HG03442 (cell line): ENCODE data around the gene SOS2.

Source experiments
- ATAC-seq: cut with Tn5 transposase; IDR thresholded peaks from one replicate; pipeline ENCODE4 v1.9.1; 2021; ENCODE audit warnings: mild to moderate bottlenecking, moderate library complexity; ENCODE audit not compliant: unreplicated experiment

SOS2 gene

DNA sequence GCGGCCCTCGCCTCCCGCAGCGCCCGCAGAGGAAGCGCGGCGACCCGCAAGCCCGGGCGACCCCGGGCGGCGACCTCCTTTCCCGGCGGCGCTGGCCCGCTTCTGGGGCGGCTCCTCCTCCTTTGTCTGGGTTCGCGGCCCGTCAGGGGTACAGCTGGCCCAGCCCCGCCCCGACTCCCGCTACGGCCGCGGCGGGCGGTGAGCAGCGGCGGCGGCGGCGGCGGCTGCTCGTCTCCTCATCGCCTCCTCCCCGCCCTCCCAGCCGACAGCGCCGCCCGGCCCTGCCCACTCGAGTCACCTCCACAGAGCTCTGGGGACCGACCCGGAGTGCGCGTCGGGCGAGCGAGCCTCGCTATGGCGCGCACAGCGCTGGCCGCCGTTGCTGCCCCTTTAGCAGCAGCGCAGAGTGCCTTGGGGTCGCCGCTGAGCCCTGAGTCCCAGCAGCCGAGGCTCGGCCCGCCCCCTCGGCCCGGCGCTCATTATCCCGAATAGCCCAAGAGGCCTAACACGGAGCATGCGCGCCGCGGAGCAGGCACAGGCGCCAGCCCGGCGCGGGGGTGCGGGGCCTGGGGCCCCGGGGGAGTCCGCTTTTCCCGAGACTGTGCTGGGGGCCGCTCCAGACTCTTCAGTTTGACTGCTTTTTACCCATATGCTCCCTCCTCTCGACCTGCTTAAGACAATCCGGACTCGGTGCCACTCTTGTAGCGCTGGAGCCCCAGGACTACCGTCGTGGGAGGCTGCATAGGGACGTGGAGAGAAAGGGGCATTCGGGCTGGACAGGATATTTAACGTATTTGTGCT is at the start of gene SOS2:
Gene SOS2, minus strand, starts transcription at position 104 of the 801 bp plus-strand sequence. CDS start 295 bp downstream, outside the sequence.
- ATAC-seq: peak; percentile 84

DNA sequence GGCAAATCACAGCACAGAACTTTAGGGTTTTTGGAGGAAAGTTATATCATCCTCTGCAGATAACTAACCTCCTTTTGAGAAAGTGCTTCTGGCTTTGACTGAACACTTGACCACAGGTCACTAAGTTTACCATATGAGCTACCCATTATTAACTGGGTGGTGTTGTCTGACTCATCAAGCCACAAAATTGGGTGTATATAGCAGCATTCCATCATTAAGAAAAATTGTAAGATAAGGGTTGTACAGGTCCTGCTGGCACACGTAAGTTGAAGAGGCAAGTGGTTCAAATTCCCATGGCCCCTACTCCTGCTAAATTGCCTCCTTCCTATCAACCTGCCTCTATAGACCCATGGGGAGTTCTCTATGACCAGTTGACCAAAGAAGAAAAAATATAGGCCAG is 41.1 kb upstream of the SOS2 start:
- no peak for ATAC-seq

DNA sequence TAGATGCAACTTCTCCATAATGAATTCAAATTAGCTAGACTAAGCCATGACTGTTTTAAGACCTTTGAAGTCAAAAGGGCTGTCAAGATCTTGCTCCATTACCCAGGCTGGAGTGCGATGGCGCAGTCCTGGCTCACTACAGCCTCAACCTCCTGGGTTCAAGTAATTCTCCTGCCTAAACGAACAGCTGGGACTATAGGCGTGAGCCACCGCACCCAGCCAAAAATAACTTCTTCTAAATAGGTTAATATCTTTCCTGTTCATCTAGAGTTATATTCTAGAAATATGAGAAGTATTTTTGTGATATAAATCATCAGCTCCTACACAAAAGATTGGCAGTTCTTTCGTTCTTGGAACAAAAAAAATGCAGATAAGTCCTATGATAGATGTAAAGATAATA is 39.6 kb upstream of the SOS2 start:
- no peak for ATAC-seq

GRCh38 chr14:50265029-50265428 is 33.7 kb upstream of the SOS2 start:
- no peak for ATAC-seq

DNA sequence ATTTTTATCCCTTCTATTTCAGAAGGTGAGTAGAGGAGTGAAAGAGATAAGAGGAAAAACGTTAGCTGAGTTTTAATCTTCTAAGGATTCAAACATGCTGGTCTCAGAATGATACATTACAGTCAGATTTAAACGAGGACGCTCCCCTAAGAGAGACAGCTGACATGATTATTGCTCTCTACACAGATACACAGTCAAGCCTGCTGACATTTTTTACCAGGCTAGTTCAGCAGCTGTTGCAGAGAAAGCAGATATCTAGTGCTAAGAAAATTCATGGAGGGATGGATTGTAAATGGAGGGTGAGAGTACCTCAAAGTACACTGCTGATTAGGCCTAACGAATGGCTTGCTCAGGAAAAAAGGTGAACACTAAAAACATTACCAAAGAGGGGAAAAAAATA is 31.9 kb upstream of the SOS2 start:
- no peak for ATAC-seq

GRCh38 chr14:50262865-50263264 is 31.5 kb upstream of the SOS2 start:
- no peak for ATAC-seq

GRCh38 chr14:50260511-50260910 is 29.1 kb upstream of the SOS2 start:
- peak; percentile 53 for ATAC-seq

GRCh38 chr14:50260072-50260471 is 28.7 kb upstream of the SOS2 start:
- ATAC-seq: no peak

GRCh38 chr14:50257732-50258131 is 26.4 kb upstream of the SOS2 start:
- no peak for ATAC-seq

GRCh38 chr14:50254248-50254647 is 22.9 kb upstream of the SOS2 start:
- no peak for ATAC-seq

- no peak for ATAC-seq
Measured at GRCh38 chr14:50249136-50249775, 17.9 kb upstream of the SOS2 start.

DNA sequence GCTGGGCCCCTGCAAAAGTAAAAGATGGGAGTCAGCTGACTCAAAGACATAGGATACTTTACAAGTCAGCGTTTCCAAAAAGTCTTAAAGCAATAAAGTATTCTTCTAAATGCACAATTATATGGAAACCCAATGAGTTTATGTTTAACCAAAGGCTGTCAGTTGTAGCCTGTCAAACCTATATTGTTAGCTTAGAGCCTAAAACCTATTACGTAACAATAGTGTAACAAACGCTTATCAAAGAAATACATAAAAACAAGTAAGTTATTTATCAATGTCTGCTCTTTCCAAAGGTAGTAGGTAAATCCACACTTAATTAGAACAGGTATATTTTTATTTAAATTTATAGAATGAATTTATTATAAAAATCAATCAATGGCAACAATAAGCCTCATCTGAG is 15.9 kb upstream of the SOS2 start:
- no peak for ATAC-seq

- no peak for ATAC-seq
Measured at GRCh38 chr14:50242566-50243310, 11.4 kb upstream of the SOS2 start.

- no peak for ATAC-seq
Measured at GRCh38 chr14:50242096-50242495, 10.7 kb upstream of the SOS2 start.

DNA sequence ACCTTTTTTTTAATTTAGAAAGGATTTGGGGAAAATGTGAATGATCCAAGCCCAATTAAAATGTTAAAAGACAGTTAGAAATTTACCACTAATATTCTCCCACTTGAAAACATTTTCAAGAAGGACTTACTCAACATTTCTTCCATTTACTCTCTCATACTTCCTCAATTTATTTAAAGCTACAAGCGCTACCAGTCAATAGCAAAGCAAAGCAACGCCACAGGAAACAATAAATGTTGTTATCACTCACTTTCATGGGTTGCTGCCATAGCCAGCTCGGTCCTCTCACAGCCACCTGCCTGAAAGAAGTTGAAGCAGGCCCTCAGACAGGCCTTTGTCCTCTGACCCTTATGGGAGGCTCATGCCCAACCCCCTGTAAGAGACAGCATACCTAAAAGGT is 6.0 kb upstream of the SOS2 start:
- no peak for ATAC-seq

- no peak for ATAC-seq
Measured at GRCh38 chr14:50233951-50234250, 2.5 kb upstream of the SOS2 start.

- no peak for ATAC-seq
Measured at GRCh38 chr14:50233166-50233950, 2.0 kb upstream of the SOS2 start.

DNA sequence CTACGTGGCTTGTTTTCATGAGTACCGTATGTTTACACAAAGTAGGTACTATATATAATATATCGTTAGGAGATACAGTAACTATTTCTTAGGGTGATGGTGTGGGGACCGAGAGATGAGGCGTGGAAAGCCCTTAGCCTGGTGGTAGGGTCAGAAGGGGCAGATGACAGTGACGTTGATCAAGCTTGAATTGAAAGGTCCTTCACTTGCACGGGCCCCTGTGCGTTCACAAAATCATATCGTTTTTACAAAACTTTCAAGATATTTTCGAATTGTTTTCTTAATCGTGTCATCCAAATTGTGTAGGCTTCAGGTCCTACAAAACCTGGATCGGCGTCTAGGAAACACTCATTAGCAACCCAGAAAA is 881 bp upstream of the SOS2 start:
- no peak for ATAC-seq

DNA sequence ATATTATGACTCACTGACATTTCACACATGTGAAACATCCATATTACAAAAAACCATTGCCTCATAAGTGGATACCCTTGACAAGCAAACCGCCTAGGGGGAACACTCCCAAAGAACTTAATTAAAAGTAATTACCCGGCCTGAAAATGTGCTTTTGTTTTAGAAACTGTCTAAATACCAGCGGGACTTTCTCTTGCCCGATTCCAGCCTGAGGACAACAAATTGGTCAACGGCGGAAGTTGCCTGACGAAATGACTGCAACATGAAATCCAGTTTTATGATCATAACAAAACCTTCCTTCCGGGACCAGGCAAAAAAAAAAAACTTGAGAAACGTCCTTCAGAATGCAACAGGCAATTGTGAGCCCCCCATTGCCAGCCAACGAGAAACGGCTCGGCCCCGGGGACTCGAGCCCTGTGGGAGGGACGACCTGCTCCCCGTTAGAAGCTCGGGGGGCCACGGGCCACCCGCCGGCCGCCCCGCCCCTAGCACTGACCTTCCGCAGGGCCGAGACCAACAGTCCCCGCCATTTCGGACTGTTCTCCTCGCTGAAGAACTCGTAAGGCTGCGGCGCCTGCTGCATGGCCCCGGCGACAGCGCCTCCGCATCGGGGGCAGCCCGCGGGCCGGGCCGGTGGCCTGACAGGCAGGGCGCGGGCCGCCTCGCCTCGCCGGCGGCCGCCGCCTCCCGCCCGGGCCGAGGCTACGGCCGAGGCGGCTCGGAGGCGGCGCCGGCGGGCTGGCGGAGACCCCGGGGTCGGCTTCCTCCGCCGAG is 490 bp downstream of the SOS2 start:
- ATAC-seq: peak; percentile 31

DNA sequence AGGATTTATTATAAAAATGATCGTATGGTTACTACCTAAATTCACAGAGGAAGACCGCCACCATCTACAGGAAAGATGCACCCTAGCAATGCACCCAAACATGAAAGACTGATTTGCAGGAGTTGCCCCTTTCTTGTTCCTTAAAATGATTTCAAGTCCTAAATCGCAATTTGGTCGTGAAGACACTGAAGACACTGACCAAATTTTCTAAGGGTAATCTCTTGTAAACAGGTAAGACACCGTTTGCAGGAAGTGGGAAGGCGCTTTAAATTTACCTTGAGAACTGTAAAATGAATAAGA is 1.0 kb downstream of the SOS2 start:
- no peak for ATAC-seq

GRCh38 chr14:50229681-50230080 is 1.7 kb downstream of the SOS2 start:
- ATAC-seq: no peak
